ENCODE results near the gene ZC3H11A.

DNA sequence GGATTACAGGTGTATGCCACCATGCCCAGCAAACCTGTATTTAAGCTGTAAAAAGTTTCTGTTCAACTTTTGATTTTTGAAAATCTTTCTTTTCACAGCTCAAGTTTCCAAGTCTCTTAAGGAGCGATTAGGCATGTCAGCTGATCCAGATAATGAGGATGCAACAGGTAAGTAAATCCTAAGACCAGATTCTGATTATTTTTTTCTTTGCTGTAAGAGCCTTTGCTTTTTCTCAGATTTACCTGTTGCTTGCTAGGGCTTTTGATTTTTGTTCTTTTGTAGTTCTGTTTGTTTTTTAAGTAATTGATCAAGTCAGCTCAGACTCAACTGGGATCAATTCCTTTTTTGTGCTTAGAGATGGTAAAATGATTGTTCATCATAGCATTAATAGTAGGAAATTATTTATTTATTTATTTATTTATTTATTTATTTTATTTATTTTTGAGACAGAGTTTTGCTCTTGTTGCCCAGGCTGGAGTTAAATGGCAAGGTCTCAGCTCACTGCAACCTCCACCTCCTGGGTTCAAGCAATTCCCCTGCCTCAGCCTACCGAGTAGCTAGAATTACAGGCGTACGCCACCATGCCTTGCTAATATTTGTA lies 44.9 kb downstream of the ZC3H11A start:
- TF ChIP-seq, protein P1, sequence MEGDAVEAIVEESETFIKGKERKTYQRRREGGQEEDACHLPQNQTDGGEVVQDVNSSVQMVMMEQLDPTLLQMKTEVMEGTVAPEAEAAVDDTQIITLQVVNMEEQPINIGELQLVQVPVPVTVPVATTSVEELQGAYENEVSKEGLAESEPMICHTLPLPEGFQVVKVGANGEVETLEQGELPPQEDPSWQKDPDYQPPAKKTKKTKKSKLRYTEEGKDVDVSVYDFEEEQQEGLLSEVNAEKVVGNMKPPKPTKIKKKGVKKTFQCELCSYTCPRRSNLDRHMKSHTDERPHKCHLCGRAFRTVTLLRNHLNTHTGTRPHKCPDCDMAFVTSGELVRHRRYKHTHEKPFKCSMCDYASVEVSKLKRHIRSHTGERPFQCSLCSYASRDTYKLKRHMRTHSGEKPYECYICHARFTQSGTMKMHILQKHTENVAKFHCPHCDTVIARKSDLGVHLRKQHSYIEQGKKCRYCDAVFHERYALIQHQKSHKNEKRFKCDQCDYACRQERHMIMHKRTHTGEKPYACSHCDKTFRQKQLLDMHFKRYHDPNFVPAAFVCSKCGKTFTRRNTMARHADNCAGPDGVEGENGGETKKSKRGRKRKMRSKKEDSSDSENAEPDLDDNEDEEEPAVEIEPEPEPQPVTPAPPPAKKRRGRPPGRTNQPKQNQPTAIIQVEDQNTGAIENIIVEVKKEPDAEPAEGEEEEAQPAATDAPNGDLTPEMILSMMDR (IDR thresholded peaks at IDR 0.05; ENCODE audit: low read length): no peak
- no peak for TF ChIP-seq EZH2 (optimal IDR thresholded peaks at IDR 0.05; ENCODE audit: low read depth, low read length)
- TF ChIP-seq EZH2phosphoT487 (IDR thresholded peaks at IDR 0.05; ENCODE audit: low read length): no peak
